Mesodermal cell (in vitro differentiated cells): ENCODE data around the gene MARCKSL1.
"Not testable (repeated sequence)": the region's sequence is repeated elsewhere in the genome, so short reads cannot be mapped to it uniquely, and the experiment has no call there.

ENCODE experiments used
- H3K27ac ChIP-seq: 2 replicates; pipeline ENCODE4 v1.7.0; 2013; ENCODE audit warnings: mild to moderate bottlenecking, low read depth, low read length, moderate library complexity; ENCODE audit not compliant: severe bottlenecking
- H3K36me3 ChIP-seq: 2 replicates; pipeline ENCODE4 v1.7.1; 2013; ENCODE audit warnings: mild to moderate bottlenecking, low read length, moderate library complexity; ENCODE audit not compliant: control insufficient read depth, insufficient read depth
- H3K4me1 ChIP-seq: one replicate; pipeline ENCODE4 v1.7.1; 2013; ENCODE audit warnings: mild to moderate bottlenecking, low read length; ENCODE audit not compliant: insufficient read depth, control insufficient read depth, poor library complexity, severe bottlenecking
- H3K4me3 ChIP-seq: 2 replicates; pipeline ENCODE4 v1.7.0; 2013; ENCODE audit warnings: low read length, control low read depth, mild to moderate bottlenecking; ENCODE audit not compliant: insufficient read depth, poor library complexity, severe bottlenecking; ENCODE audit errors: extremely low read depth
- H3K9me3 ChIP-seq: 2 replicates; pipeline ENCODE4 v1.7.1; 2013; ENCODE audit warnings: mild to moderate bottlenecking, low read length, moderate library complexity; ENCODE audit not compliant: control insufficient read depth
- WGBS, 2 experiments: methylation state at CpG; one replicate each; pipeline ENCODE4 v1.1.5; 2013; ENCODE audit warnings: missing lambda C conversion rate in 2 of 2; ENCODE audit not compliant: insufficient coverage in 2 of 2; 5-methylcytosine and 5-hydroxymethylcytosine counted together

The MARCKSL1 gene

DNA sequence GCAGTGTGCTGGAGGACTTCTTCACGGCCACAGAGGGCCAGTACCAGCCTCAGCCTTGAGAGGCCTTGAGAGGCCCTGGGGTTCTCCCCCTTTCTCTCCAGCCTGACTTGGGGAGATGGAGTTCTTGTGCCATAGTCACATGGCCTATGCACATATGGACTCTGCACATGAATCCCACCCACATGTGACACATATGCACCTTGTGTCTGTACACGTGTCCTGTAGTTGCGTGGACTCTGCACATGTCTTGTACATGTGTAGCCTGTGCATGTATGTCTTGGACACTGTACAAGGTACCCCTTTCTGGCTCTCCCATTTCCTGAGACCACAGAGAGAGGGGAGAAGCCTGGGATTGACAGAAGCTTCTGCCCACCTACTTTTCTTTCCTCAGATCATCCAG lies 50.4 kb downstream of the MARCKSL1 start:
- WGBS, 2 experiments = 85 to 100% methylated on average over 2 to 3 of the region's 3 CpGs
- Histone ChIP-seq H3K4me1 (no peaks in the 10 kb centered on the region), H3K9me3 (no peaks in the 10 kb centered on the region), H3K27ac (no peak overlapping the region), H3K4me3 (no peak overlapping the region), H3K36me3 (no peaks in the 10 kb centered on the region)

GRCh38 chr1:32284777-32285176 lies 51.3 kb downstream of the MARCKSL1 start:
- not testable (repeated sequence) for H3K4me1 ChIP-seq, H3K4me3 ChIP-seq, H3K36me3 ChIP-seq, H3K27ac ChIP-seq, H3K9me3 ChIP-seq
- 97 to 100% methylated on average over 2 to 4 of the region's 8 CpGs for whole genome bisulfite sequencing, 2 experiments
